Measurements from ENCODE around the gene ZFHX3.

ZFHX3 gene

DNA sequence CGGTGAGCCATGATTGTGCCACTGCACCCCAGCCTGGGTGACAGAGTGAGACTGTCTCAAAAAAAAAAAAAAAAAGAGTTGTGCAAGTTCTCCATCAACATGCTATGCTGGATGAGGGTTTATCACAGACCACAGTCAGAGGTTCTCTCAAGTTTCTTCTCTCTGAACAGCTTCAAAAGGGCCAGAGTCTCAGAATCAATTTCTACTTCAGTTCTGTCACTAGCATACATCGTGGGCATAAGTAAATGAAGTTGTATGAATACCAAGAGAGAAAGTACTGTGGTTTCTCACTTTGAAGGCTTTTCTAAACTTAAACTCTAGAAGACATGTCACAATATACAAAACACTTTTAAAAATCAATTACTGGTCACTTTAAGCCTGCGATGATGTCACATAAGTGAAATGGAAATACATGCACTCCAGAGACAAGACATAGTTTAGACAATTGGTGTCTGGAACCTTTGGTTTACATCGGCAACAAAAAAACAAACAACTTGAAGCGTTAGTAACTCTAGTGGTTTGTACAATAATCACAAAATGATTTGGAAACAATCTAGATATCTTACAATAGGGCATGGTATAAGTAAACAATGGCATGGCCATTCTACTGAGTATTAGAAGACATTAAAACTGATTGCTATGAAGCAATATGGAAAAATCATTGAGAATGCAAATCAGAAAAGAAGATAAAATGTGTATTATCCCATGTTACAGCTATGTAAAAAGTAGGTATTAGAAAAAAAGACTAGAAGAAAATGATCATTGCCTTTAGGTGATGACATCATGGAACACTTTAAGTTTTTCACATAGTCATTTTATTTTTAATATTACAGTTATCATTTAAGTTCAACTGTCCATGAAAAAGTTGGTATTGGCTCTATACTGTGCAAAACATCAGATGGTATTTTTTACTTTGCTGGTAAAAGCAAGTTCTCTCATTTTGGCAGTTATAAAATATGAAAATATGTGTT lies 232.3 kb downstream of the ZFHX3 start:
- DNase-seq = no peak

DNA sequence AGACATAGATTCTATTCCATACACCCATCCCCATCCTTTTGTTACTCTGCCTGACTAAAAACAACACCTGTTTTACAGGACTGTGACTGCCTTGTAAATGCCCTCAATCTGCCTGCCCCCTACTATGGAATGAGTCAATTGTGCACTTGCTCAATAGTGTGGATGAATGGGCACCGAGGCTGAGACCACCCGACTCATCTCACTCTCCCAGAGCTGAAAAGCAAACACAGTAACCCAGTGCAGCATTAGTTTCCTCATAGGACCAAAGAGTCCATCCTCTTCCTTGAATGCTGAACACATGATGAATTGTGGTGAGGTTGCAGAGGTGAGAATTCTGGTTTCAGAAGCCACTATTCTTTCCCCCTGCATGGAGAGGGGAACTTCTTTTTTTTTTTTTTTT lies 233.7 kb downstream of the ZFHX3 start:
- DNase-seq = no peak

DNA sequence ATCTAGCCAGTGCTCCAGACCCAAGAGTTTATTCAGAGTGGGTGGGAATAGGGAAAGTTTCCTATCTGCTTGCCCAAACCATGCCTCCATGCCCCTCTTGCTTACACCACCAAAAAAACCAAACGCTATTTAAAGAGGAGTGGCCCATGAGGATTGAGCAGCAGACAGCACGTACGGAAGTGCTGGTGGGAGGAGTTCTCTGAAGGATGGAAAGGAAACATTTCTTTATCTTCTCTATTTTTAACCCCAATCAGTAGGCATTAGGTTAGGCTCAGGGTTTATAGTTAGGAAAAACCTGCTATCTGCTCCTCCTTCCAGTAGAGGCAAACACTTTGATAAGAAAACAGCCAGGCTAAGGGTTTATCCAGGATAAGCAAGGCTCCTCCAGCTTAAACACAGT lies 235.3 kb downstream of the ZFHX3 start:
- DNase-seq = no peak

DNA sequence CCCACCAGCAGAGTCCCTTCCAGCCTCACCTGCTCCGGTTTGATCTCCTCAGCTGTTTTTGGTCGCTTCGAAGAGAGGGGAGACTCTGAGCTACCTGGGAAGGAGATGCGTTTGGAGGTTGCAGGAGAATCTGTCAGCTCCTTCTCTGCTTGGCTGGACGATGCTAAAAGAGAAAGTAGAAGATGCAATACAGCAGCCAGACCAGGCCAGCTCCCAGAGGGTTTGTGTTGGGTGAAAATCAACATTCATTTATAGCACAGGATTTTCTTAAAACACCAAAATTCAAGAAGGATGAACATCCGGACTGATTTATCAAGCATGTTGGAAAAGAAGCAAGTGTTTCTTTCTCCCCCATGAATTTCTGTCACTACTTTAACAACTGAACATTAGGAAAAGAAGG lies 236.1 kb downstream of the ZFHX3 start:
- DNase-seq = no peak

DNA sequence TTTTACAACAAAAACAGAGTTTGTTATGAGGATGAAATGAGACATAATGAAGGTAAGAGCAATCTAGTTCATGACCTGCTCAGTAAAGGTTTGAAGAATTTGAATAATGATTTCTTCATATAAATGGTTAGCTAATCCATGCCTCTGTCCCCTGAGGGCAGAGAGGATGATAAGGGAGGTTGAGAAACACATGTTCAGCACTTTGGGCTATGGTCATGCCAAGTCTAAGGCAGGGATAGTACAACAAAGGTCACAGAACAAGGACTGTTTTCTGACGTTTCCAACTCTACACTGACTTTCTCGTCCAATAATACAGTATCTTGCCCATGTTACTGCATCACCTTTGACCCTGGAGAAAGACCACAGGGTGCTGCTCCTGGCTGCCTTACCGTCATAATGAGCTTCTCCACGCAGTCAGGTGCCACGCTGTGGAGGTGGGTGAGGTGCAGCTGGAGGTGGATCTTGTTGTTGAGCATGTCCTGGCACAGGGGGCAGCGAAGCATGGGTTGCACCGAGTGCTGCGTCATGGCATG lies 236.7 kb downstream of the ZFHX3 start:
- no peak for DNase-seq

DNA sequence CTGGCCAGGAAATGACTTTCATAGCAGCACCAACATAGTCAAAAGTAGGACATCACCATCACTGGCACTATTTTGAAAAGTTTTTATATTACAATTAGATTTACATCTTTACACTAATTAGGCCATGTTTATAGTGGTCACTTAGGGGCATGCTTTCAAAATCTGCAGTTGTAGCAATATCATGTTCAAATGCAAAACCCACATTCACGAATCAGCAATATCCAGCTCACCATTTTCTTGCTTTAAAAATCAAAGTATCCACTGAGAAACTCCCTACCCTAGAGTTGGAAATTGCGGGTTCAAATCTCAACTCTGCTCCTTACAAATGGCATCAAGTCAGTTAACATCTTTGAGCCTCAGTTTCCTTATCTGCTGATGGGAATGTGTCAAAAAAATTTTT lies 237.4 kb downstream of the ZFHX3 start:
- DNase-seq = no peak

DNA sequence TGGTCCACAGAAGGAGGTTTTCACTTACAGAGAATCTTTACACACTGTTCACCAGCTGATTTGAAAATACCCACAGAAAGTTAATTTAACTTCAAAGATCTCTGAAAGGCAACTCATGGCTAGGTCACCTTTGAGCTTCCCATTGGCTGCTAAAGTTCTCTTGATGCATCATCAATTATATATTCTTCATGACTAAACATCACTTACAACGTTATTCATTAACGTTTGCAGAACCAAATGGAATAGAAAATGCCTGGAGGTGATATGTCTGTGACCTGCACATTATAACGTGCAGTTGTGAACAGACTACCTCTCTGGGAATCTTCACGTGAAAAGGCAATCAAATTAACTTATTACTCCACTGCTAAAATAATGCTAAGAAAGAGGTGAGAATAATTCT lies 238.5 kb downstream of the ZFHX3 start:
- DNase-seq = no peak

DNA sequence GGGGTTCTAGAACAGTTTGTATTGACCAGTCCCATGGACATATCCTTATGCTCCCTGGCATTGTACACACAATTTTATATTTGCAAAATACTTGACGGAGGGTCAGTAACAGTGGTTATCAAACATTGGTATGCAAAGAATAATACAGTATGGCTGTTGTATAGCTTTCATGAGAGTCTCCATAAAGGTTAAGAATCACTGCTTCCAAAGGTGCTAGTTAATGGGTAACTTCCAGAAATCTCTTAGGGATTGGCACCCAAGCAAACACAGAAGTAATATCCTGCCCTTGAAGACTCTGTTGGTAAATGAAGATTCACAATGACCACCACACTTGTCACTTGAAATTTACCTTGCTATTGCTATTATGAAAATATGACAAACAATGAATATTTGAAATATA lies 239.2 kb downstream of the ZFHX3 start:
- DNase-seq = no peak

DNA sequence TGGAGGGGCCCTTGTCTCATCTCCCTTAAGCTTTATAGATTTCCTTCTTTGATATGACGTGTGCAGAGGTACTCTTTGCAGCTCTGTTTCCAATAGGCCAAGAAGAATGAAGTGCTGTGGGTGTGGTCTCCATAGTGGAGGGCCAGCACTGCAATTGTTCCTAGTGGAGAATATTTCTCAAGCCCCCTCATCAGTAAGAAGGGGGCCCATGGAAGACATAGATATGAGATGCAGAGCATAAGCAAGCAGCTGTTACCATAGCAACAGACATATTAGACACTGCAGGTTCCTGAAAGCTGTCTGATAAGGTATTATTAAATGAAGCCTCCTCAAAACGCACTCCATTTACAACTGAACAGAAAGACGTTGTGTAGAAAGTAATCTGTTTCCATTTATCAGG lies 240.7 kb downstream of the ZFHX3 start:
- DNase-seq = no peak

DNA sequence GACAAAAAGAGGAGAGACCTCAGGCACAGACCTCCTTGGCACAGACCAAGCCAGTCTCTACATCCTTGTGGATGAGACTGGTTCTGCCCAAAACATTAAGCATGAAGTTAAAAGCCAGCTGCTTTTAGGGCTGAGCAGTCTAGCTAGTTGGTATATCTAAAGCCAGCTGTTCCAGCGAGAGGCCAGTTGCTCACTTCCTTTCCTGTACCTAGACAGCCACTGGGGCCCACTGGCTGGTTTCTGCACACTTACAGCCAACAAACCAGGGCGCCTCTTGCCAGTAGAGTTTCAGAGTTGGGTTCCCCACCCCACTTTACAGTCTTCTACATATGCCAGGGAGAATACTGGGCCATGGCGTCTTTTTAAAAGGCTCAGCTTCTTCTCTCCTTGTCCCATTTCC lies 242.4 kb downstream of the ZFHX3 start:
- DNase-seq = no peak

DNA sequence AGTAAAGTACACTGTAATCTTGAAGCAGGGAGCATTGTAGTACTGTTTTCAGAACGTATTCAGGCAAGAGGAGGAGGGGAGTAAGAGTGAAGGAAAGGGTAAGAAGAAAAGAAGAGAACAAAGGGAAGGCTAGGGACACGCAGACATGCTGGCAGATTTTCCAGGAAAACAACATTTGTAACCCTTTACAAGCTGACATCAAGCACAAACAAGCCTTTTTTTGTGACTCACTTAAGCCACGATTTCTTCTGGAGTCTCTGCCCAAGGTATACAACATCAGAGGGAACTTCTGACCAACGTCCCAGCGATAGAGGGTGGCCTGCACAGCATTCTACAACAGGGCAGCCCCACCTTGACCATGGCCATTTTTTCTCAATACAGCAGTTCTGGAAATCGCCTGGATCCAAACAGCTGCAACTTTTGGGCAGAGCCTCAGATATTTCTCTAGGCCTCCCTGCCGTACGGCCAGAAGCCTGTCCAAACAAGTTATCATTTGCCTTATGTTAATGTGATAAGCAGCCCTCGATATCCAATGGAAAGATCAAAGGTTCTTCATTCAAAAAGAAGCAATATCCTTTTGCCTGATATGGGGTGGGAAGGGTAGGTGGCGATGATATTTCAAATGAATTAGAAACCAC lies 247.3 kb downstream of the ZFHX3 start:
- no peak for DNase-seq

DNA sequence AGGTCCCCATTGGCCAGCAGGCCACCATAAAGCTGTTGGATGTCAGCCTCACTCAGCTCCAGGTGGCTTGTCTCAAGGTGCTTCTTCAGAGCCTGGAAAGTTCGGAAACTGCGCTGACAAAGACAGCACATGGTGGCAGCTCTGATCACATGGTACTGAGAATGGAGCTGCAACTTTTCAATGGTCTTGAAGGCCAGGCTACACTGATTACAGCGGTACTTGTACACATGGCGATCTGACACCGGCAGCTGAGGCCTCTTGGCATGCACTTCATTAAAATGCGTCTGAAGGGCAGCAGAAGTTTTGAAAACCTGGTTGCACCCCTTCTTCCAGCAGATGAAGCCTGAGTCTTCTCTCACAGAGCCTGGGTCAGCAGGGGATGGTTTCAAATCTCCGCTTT lies 249.7 kb downstream of the ZFHX3 start:
- DNase-seq = no peak

DNA sequence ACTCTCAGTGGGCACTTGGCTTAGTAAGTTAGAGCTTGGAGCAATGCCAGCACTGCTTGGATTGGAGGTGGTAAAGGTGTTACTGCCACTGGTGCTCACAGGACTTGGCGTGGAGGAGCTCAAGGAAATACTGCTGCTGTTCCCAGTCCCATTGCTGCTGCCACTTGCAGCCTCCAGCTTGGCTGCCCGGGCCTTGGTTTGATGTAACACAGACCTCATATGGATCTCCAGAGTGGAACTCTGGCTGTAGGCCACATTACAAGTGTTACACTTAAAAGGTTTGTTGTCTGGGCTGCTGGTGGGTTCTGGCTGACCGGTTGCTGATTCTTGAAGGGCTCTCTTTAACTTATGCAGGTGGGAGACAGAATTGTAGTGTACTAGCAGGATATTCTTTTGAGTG lies 250.3 kb downstream of the ZFHX3 start:
- DNase-seq = no peak

DNA sequence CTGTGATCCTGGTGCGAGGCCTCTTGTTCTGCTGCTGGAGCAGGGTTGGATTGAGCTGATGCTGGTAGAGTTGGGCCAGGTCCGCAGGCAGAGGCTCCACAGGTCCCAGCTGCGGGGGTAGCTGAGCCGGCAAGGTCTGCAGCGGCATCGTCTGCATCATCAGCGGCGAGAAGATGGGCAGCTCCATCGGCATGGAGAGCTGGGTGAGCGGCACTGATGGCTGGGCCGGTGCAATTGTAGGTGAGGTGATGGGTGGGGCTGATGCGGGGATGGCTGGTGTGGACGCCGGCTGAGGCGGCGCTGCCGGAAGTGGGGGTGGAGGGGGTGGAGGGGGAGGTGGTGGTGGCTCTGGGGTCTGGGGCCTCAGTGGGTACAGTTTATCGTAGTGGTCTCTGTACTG lies 251.7 kb downstream of the ZFHX3 start:
- no peak for DNase-seq

DNA sequence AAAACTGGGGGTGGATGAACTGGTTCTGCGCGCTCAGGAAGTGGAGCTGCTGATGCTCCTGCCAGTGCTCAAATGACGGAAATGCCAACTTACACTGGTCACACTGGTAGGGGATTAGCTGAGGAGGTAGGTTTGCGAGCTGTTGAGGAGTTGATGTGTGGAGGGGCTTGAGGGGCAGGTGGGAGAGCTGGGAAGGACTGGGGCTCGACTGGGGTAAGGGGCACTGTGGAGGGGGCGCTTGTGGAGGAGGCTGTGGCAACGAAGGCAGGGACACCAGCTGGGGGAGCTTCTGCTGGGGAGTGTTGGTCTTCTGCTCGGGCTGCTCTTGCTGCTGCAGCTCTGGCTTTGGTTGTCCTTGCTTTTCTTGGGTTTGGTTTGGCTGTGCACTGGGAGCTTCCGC lies 252.9 kb downstream of the ZFHX3 start:
- no peak for DNase-seq

DNA sequence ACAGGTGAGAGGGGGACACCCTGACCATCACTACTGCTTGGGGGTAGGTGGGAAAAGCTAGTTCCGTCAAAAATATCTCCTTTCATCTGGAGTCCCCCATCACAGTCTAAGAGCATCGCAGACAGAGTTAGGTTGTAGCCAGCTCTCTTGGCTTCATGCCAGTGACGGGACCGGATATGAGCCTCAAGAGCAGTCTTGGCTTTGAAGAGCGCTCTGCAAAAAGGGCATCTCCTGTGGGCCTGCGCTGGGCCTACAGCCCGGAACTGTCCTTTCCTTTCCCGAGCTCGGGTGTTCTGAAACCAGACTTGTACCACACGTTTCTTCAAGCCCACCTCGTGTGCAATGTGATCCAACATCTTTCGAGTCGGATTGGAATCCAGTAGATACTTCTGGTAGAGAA lies 253.6 kb downstream of the ZFHX3 start:
- DNase-seq = no peak

DNA sequence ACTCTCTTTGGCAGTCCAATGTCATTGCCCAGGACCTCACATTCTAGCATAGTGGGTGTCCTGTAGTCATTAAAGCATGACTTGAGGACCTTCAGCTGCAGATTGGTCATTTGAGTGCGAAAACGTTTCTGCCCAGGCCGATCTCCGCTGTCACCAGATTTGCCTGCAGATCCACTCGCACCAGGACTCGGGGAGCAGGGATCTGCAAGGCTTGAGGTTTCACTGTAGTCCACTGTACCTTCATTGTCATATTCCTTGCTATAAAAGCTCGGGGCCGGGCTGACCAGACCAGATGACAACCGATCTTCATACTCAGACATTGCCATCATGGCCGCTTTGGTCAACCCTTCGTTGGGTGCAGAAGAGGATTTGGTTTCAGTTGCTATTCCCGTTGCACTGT lies 254.2 kb downstream of the ZFHX3 start:
- DNase-seq = no peak

DNA sequence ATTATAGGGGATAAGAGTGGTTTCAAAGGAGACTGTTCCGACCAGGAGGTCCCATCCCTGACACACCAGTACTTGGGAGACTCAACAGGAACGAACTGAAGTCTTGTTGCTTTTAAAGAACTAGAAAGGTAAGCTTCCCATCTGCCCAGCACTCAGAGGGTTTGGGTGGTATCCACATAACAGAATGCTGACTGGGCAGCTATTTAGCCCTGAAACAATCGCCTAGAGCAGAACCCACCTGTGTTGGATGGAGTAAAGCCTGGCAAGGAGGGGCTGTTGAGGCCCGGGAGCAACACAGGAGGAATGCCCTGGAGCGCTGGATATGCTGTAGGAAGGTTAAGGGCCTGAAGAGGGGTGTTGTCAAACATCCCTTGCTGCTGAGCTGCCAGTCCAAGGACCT lies 254.9 kb downstream of the ZFHX3 start:
- DNase-seq = no peak

DNA sequence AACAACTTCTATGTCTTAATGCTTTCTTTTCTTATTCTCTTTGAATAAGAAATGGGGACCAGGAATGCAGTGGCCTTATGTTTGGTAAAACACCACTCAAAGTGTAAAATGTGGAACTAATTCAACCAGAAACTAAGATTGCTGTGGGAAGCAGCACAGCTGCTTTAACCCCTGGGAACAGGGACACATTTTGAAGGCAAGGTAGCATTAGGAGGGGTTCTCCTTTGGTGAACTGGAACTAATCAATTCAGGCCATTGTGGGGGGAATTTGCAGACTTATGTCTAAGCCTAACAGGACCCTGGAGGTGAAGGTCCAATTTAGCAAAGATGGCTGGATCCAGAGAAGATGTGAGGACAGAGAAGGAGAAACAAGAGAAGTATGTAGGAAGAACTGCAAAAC lies 256.1 kb downstream of the ZFHX3 start:
- DNase-seq = no peak

DNA sequence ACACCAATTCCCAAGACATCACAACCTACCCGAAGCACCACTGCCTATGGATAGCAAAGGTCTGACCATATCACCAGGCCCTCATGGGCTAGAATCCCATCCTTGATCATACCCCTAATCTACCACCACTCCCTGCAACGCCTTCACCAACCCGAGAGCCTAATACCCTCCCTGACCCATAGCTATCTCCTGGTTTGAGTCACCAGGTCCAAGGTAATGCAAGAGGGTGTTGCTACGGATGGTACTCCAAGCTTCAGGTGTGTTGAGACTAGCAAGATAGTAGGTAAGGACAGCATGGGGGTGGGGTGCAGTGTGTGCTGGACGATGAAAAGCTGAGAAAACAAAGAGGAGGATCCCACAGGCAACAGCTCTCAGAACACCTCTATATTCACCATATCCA lies 258.0 kb downstream of the ZFHX3 start:
- DNase-seq = no peak

DNA sequence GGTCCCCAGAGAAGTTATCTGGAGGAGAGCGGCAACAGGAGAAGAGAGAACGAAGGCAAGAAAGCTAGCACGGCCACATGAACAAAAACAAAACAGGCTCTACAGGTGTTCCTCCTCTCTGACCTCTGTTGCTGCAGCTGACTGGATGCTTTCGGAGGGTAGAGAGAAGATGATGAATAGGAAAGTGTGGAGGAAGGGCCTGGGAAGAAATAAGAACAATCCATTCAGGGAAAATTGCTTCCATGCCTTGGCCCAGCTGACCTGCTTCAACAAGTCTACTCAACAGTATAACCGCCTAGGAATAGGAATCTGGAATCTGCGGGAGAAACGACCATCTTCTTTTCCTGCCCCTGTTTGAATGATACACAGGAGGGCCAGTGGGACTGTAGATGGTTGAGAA lies 258.5 kb downstream of the ZFHX3 start:
- no peak for DNase-seq

DNA sequence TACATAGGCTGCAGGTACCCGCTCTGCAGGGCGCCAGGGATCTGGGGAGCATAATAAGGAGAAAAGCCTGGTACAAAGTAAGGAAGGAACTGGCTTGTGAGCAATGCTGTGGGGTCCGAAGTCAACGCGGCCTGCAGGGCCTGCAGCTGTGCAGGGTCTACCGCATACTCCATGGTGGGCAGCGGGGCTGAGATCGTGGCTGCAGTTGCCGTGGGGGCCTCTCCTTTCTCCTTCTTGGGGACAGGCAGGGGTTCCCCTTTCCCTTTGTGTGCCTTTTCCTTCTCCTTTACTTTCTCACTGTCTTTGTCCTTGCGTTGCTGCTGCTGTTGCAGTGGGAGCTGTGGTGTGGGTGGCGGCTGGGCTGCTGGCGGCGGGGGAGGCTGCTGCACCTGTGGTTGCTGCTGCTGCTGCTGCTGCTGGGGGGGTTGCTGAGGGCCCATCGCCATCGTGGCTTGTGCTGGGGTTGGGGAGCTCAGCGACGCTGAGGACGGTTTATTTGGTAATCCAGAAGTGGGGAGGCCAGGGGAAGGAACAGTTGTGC lies 259.6 kb downstream of the ZFHX3 start:
- DNase-seq = no peak

DNA sequence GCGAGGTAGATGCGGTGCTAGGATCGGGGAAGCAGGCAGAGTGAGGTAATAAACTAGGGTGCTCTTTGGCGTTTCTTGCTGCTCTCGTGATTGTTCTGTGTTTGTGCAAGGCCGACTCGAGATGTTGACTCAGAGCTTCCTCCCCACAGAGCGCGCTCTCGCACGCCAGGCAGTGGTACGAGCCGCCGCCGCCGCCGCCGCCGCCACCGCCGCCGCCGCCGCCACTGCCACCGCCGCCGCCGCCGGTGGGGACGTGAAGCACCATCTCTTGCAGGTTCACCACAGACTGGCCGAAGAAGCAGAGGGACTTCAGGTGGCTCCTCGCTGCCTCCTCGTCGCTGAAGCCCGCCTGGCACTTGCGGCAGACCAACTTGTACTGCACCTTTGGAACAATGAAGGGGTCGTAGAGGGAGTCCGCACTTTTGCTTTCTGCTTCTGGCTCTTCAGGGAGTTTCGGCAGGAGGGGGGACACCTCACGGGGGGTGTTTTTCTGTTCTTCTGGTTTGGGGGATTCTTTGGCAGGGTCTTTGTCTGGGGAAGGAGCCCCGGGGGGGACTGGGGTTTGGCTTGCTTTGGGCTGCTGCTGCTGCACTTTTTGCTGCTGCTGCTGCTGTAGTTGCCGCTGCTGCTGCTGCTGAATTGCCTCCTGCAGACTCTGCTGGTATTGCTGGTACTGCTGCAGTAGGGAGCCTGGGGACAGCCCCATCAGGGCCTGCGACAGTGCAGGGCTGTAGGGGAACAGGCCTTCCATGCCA lies 260.2 kb downstream of the ZFHX3 start:
- peak; percentile 91 for DNase-seq

All from EL (cell line).